ENCODE data around the gene TPST2.

Gene TPST2

GRCh38 chr22:26515931-26516330 lies 74.0 kb downstream of the TPST2 start:
- DNase-seq (ENCODE audit: low read depth): no peak
- no peak overlapping the region for H3K4me3 ChIP-seq (ENCODE audit: low read depth, low read length)
- in situ Hi-C loops (cut with HindIII; ENCODE audit: low sequenced_read_pairs): no loop called here
- TF ChIP-seq CTCF (IDR thresholded peaks at IDR 0.05; ENCODE audit: low read depth, low read length, missing control alignments): no peak

- TF ChIP-seq CTCF (IDR thresholded peaks at IDR 0.05; ENCODE audit: low read depth, low read length, missing control alignments): no peak
- DNase-seq (ENCODE audit: low read depth): no peak
- H3K4me3 ChIP-seq (ENCODE audit: low read depth, low read length): no peak overlapping the region
- in situ Hi-C loops (cut with HindIII; ENCODE audit: low sequenced_read_pairs): no loop called here
These were observed 75.3 kb downstream of the TPST2 start for GRCh38 chr22:26514419-26515161.

GRCh38 chr22:26513838-26514237 lies 76.1 kb downstream of the TPST2 start:
- no peak overlapping the region for H3K4me3 ChIP-seq (ENCODE audit: low read depth, low read length)
- no peak for DNase-seq (ENCODE audit: low read depth)
- in situ Hi-C loops (cut with HindIII; ENCODE audit: low sequenced_read_pairs): no loop called here
- TF ChIP-seq CTCF (IDR thresholded peaks at IDR 0.05; ENCODE audit: low read depth, low read length, missing control alignments): no peak

- peak; percentile 81 for DNase-seq (ENCODE audit: low read depth)
- peak within 1 kb of the TSS; percentile 84 for H3K4me3 ChIP-seq (ENCODE audit: low read depth, low read length)
- no peak for TF ChIP-seq CTCF (IDR thresholded peaks at IDR 0.05; ENCODE audit: low read depth, low read length, missing control alignments)
- in situ Hi-C loops (cut with HindIII; ENCODE audit: low sequenced_read_pairs): no loop called here
These were observed 77.7 kb downstream of the TPST2 start, which contains the start of gene TFIP11 for GRCh38 chr22:26512149-26512793. Gene TFIP11 (minus strand): TSS chr22:26512473. CDS start chr22:26510272, 2,201 bp downstream.

DNA sequence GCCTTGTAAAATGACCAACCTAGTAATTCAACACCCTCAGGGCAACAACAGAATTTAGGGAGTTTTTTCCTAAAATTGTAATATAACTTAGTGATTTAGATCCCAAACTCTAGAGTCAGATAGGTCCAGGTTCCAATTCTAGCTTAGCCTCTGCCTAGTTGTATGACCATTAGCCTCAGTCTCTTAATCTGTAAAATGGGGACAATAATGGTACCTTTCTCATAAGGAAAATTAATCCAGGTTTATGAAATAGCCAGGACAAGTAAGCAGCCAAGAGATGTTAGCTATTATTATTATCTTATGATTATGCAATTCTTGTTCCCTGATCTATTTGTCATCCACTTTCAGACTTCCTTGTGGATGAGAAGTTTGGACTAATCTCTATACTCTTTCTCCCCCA lies 81.8 kb downstream of the TPST2 start:
- TF ChIP-seq CTCF (IDR thresholded peaks at IDR 0.05; ENCODE audit: low read depth, low read length, missing control alignments): no peak
- no peak overlapping the region for H3K4me3 ChIP-seq (ENCODE audit: low read depth, low read length)
- in situ Hi-C loops (cut with HindIII; ENCODE audit: low sequenced_read_pairs): no loop called here
- no peak for DNase-seq (ENCODE audit: low read depth)

- no peak overlapping the region for H3K4me3 ChIP-seq (ENCODE audit: low read depth, low read length)
- no peak for TF ChIP-seq CTCF (IDR thresholded peaks at IDR 0.05; ENCODE audit: low read depth, low read length, missing control alignments)
- in situ Hi-C loops (cut with HindIII; ENCODE audit: low sequenced_read_pairs): no loop called here
- no peak for DNase-seq (ENCODE audit: low read depth)
These were observed 86.2 kb downstream of the TPST2 start for GRCh38 chr22:26503758-26504157.
